GM12801 (cell line): Measurements from ENCODE around the gene MYO5A.

ENCODE experiments used
- CTCF ChIP-seq: IDR thresholded peaks from one replicate; pipeline ENCODE4 v1.5.1; 2011; ENCODE audit warnings: control low read depth; ENCODE audit not compliant: insufficient read length; ENCODE audit errors: extremely low read depth

The MYO5A gene

DNA sequence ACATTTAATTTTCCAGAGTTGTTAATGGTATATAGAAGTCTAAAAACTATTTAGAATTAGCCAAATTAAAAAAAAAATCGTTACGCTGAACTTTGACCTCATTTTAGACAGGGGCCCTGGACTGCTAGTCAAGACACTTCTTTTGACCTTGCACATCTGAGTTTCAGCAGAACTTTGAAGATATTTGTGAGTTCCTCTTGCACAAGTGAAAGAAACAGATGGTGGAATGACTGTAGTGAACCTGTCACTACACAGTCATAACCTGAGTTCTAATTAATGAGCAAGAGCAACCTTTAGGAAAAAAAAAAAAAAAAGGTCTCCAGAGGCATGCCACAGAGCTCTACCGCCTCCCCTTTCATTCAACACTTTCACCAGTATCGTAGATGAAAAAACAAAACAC, 238.4 kb downstream of the MYO5A start:
- no peak for TF ChIP-seq CTCF

DNA sequence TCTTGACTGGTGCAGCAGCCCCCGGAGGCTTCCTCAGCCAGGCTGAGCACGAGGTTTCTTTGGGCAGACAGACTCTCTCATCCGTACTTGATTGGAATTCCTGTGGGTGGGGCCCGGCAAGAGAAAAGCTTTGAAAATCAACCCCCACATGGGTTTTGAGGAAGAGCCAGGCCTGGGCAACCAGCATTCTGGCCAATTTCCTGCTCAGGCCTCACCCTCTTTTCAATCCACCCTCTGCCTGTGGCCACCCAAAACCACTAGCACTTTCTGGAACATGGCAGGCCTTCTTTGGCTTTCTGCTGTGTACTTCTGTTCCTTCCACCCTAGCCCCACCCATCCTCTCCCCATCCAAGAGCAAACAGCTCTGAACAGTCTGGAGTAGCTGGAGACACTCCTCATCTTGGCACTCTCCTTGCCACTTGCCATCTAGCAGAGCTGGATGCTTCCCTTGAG, 239.0 kb downstream of the MYO5A start:
- TF ChIP-seq CTCF = no peak

- TF ChIP-seq CTCF = no peak
Measured at GRCh38 chr15:52288986-52289385, 239.7 kb downstream of the MYO5A start.

DNA sequence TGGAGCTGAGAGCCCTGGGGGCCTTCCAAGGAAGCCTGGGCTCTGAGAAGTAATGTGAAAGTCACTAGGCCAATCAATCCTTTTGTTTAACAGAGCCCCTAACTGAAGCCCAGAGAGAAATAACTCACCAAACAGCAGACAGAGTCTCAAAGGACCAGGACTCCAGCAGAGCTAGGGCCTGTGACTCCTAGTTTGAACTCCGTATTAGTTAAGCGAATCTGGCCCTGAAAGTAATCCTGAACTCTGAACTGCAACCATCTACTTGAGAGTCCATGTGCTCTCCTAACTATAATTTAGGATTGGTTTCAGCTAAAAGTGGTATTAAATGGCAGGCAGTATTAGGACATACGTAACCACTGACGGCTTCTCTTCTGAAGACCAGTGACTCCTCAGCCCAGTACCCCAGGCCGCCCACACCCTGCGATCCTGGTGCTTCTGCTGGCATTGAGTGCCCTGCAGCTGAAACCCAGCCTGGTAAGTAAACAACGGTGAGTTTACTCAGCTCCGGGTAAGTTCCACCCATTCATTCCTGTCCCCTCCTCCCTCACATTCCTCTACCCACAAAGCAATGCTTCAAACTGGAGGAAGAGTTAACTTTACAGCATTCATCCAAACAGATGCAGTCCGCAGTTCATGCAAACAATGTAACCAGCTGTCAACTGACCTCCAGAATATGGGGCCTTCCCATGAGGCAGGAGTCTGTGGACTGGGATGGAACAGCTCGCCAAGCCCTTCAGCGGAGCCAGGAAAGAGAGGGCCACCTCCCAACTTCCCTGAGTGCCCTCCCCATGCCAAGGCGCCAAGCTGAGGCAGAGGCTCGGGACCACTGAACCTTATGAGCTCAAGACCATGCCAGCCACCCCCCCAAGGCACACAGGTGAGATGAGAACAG, 240.4 kb downstream of the MYO5A start:
- no peak for TF ChIP-seq CTCF

GRCh38 chr15:52287114-52287513, 241.6 kb downstream of the MYO5A start:
- no peak for TF ChIP-seq CTCF

DNA sequence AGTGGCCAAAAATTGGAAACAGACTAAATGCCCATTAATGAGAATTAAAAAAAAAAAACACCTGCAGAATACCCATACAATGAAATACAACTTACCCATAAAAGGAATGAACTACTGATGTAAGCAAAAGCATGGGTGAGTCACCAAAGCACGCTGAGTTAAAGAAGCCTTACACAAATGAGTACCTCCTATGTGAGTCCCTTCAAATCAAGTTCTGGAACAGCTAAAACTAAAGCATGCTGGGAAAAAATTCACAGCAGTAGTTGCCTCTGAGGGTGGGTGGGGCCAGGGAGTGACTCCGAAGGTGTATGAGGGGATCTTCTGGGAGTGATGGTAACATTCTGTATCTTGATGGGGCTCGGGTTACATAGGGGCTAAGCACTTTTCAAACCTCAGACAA, 244.5 kb downstream of the MYO5A start:
- TF ChIP-seq CTCF = no peak

- TF ChIP-seq CTCF = no peak
Measured at GRCh38 chr15:52283281-52283680, 245.4 kb downstream of the MYO5A start.

DNA sequence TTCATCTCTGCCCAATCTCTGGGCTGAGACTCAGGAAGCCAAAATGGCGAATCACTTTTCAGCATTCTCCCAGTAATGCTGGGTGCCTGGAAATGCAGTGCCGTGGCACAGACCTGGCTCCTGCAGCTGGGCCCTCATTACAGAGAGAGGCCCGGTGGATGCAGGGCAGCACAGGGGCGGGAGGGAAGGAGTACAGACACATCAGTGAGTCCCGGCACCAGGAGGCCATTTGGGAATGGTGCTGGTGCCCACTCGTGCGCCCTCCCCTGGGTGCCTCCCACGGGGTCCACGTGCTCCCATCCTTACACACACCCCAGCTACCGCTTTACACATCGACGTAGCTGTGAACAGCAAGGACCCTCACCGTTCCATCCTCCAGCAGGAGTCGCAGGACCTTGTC, 246.3 kb downstream of the MYO5A start:
- TF ChIP-seq CTCF = no peak
